Activated CD4-positive, alpha-beta T cell treated with anti-CD3 and anti-CD28 coated beads, Interleukin-2, amount 10 ng/mL, durations not matched to agents 7 days and 5 days (primary cell): ENCODE measurements around the gene ZFP36L1. TPM values are rescaled to one million over a fixed set of nuclear protein-coding genes. Genes with fewer than 3 reads are reported as not detected.

Experiments used
- CTCF ChIA-PET: fragments of 350-600 bp; sonication (Branson Sonifier 250); formaldehyde crosslinking; loops from one replicate; lab custom pipeline; 2021; ENCODE audit warnings: antibody characterized with exemption; lab: Charles Lee
- POLR2A ChIA-PET: fragments of 350-600 bp; sonication (Branson Sonifier 250); formaldehyde crosslinking; loops from one replicate; lab custom pipeline; 2021; ENCODE audit warnings: antibody characterized with exemption; lab: Charles Lee
- DNase-seq: peaks from one replicate; pipeline ENCODE4 v3.0.0-alpha.2; 2020
- H3K27ac Mint-ChIP-seq: one replicate; pipeline ENCODE4 v1.8.0; 2021; ENCODE audit warnings: mild to moderate bottlenecking, moderate library complexity, mixed read lengths
- H3K27me3 Mint-ChIP-seq: one replicate; pipeline ENCODE4 v1.8.0; 2021; ENCODE audit warnings: mixed read lengths
- H3K36me3 Mint-ChIP-seq: one replicate; pipeline ENCODE4 v1.8.0; 2021; ENCODE audit warnings: low read depth, mixed read lengths
- H3K4me1 Mint-ChIP-seq: one replicate; pipeline ENCODE4 v1.8.0; 2021; ENCODE audit warnings: mixed read lengths
- H3K4me3 Mint-ChIP-seq: one replicate; pipeline ENCODE4 v1.8.0; 2021; ENCODE audit warnings: mild to moderate bottlenecking, moderate library complexity, mixed read lengths
- H3K9me3 Mint-ChIP-seq: one replicate; pipeline ENCODE4 v1.8.0; 2021; ENCODE audit warnings: mixed read lengths
- total RNA-seq, 2 experiments: library from RNA; stranded (reverse); gene quantifications; one replicate each; pipeline ENCODE4 v1.2.3, GENCODE V29; 2021

ZFP36L1 gene
- total RNA-seq, 2 experiments from 2014 or later, result 81.7 to 82.2 TPM

- CTCF ChIA-PET, result interaction anchor here (0.9 to 1.0 kb wide), 2 partner anchors 12 to 26 kb away, joined by 3 read pairs; no protein-coding TSS in a partner anchor
These were observed 29.7 kb downstream of the ZFP36L1 start for GRCh38 chr14:68762953-68763764.

GRCh38 chr14:68761391-68761790 is 31.5 kb downstream of the ZFP36L1 start:
- peaks cover 23% of the 10 kb centered on the region for H3K4me1 Mint-ChIP-seq
- H3K27ac Mint-ChIP-seq, result no peak overlapping the region
- POLR2A ChIA-PET, result no interaction called here

More at GRCh38 chr14:68762953-68763764, 29.7 kb downstream of the ZFP36L1 start:
- DNase-seq, result no peak
- no peaks in the 10 kb centered on the region for H3K36me3 Mint-ChIP-seq
- H3K27me3 Mint-ChIP-seq, result peaks cover 2% of the 10 kb centered on the region
- POLR2A ChIA-PET, result no interaction called here
- peaks cover 14% of the 10 kb centered on the region for H3K4me1 Mint-ChIP-seq
- no peak overlapping the region for H3K27ac Mint-ChIP-seq
- no peaks in the 10 kb centered on the region for H3K9me3 Mint-ChIP-seq
- no peak overlapping the region for H3K4me3 Mint-ChIP-seq

GRCh38 chr14:68760761-68761160 is 32.1 kb downstream of the ZFP36L1 start:
- Mint-ChIP-seq H3K27ac (no peak overlapping the region), H3K4me3 (no peak overlapping the region), H3K4me1 (peaks cover 21% of the 10 kb centered on the region), H3K36me3 (no peaks in the 10 kb centered on the region), H3K27me3 (peaks cover 2% of the 10 kb centered on the region), H3K9me3 (no peaks in the 10 kb centered on the region)
- POLR2A ChIA-PET, result no interaction called here
- CTCF ChIA-PET, result interaction anchor here (0.8 to 1.6 kb wide), 5 partner anchors 9 to 28 kb away, joined by 3 to 6 read pairs (median 5); no protein-coding TSS in a partner anchor
- no peak for DNase-seq

More at GRCh38 chr14:68761391-68761790, 31.5 kb downstream of the ZFP36L1 start:
- H3K36me3 Mint-ChIP-seq, result no peaks in the 10 kb centered on the region
- DNase-seq, result no peak
- CTCF ChIA-PET, result interaction anchor here (1.0 to 1.6 kb wide), 3 partner anchors 12 to 18 kb away, joined by 3 to 5 read pairs (median 5); no protein-coding TSS in a partner anchor
- H3K9me3 Mint-ChIP-seq, result no peaks in the 10 kb centered on the region
- H3K27me3 Mint-ChIP-seq, result peaks cover 2% of the 10 kb centered on the region
- H3K4me3 Mint-ChIP-seq, result no peak overlapping the region

GRCh38 chr14:68759937-68760336 is 32.9 kb downstream of the ZFP36L1 start:
- DNase-seq, result no peak
- no peak overlapping the region for H3K27ac Mint-ChIP-seq
- no peak overlapping the region for H3K4me3 Mint-ChIP-seq
- no peaks in the 10 kb centered on the region for H3K36me3 Mint-ChIP-seq
- H3K9me3 Mint-ChIP-seq, result no peaks in the 10 kb centered on the region
- POLR2A ChIA-PET, result no interaction called here
- peaks cover 15% of the 10 kb centered on the region for H3K4me1 Mint-ChIP-seq
- peaks cover 2% of the 10 kb centered on the region for H3K27me3 Mint-ChIP-seq
- CTCF ChIA-PET, result interaction anchor here (0.8 to 1.6 kb wide), 4 partner anchors 10 to 27 kb away, joined by 3 to 6 read pairs (median 4); no protein-coding TSS in a partner anchor

- POLR2A ChIA-PET, result no interaction called here
- Mint-ChIP-seq H3K36me3 (no peaks in the 10 kb centered on the region), H3K4me3 (no peak overlapping the region), H3K27ac (no peak overlapping the region), H3K27me3 (peaks cover 2% of the 10 kb centered on the region), H3K9me3 (no peaks in the 10 kb centered on the region), H3K4me1 (peaks cover 11% of the 10 kb centered on the region)
- CTCF ChIA-PET, result interaction anchor here (1.0 to 1.2 kb wide), 2 partner anchors 18 to 25 kb away, joined by 3 read pairs; no protein-coding TSS in a partner anchor
- no peak for DNase-seq
These were observed 33.8 kb downstream of the ZFP36L1 start for GRCh38 chr14:68759017-68759560.

GRCh38 chr14:68758301-68758700 is 34.6 kb downstream of the ZFP36L1 start:
- DNase-seq, result no peak
- Mint-ChIP-seq H3K27me3 (peaks cover 2% of the 10 kb centered on the region), H3K4me3 (no peak overlapping the region), H3K27ac (no peak overlapping the region), H3K9me3 (no peaks in the 10 kb centered on the region), H3K4me1 (peaks cover 11% of the 10 kb centered on the region), H3K36me3 (no peaks in the 10 kb centered on the region)
- ChIA-PET POLR2A (no interaction called here), CTCF (interaction anchor here (1.2 to 1.3 kb wide), 2 partner anchors 14 to 17 kb away, joined by 3 read pairs; no protein-coding TSS in a partner anchor)

GRCh38 chr14:68757618-68758081 is 35.2 kb downstream of the ZFP36L1 start:
- H3K4me1 Mint-ChIP-seq, result peaks cover 11% of the 10 kb centered on the region
- no peak overlapping the region for H3K27ac Mint-ChIP-seq
- H3K27me3 Mint-ChIP-seq, result peaks cover 2% of the 10 kb centered on the region
- no peak for DNase-seq
- H3K36me3 Mint-ChIP-seq, result no peaks in the 10 kb centered on the region
- H3K9me3 Mint-ChIP-seq, result no peaks in the 10 kb centered on the region
- H3K4me3 Mint-ChIP-seq, result no peak overlapping the region
- ChIA-PET CTCF (interaction anchor here (1.0 to 1.9 kb wide), 4 partner anchors 7 to 18 kb away, joined by 3 to 7 read pairs (median 4); no protein-coding TSS in a partner anchor), POLR2A (no interaction called here)

- ChIA-PET CTCF (interaction anchor here (0.7 to 1.9 kb wide), 4 partner anchors 8 to 31 kb away, joined by 3 to 7 read pairs (median 4); no protein-coding TSS in a partner anchor), POLR2A (no interaction called here)
- no peak for DNase-seq
- H3K4me3 Mint-ChIP-seq, result no peak overlapping the region
- no peaks in the 10 kb centered on the region for H3K9me3 Mint-ChIP-seq
- peaks cover 11% of the 10 kb centered on the region for H3K4me1 Mint-ChIP-seq
- no peak overlapping the region for H3K27ac Mint-ChIP-seq
- H3K27me3 Mint-ChIP-seq, result peaks cover under 1% of the 10 kb centered on the region
- no peaks in the 10 kb centered on the region for H3K36me3 Mint-ChIP-seq
These were observed 36.1 kb downstream of the ZFP36L1 start for GRCh38 chr14:68756734-68757133.

GRCh38 chr14:68756000-68756481 is 36.8 kb downstream of the ZFP36L1 start:
- H3K36me3 Mint-ChIP-seq, result no peaks in the 10 kb centered on the region
- ChIA-PET POLR2A (no interaction called here), CTCF (interaction anchor here (1.3 to 1.9 kb wide), 2 partner anchors 9 to 144 kb away, joined by 4 read pairs; no protein-coding TSS in a partner anchor)
- DNase-seq, result no peak
- no peaks in the 10 kb centered on the region for H3K27me3 Mint-ChIP-seq
- no peak overlapping the region for H3K27ac Mint-ChIP-seq
- no peak overlapping the region for H3K4me3 Mint-ChIP-seq
- H3K4me1 Mint-ChIP-seq, result peaks cover 11% of the 10 kb centered on the region
- H3K9me3 Mint-ChIP-seq, result no peaks in the 10 kb centered on the region

GRCh38 chr14:68755016-68755353 is 37.9 kb downstream of the ZFP36L1 start:
- ChIA-PET CTCF (interaction anchor here (0.8 to 1.3 kb wide), 3 partner anchors 10 to 143 kb away, joined by 3 to 4 read pairs (median 3); no protein-coding TSS in a partner anchor), POLR2A (no interaction called here)
- Mint-ChIP-seq H3K9me3 (no peaks in the 10 kb centered on the region), H3K4me3 (no peak overlapping the region), H3K4me1 (peaks cover 11% of the 10 kb centered on the region), H3K27ac (no peak overlapping the region), H3K27me3 (no peaks in the 10 kb centered on the region), H3K36me3 (no peaks in the 10 kb centered on the region)
- no peak for DNase-seq

- CTCF ChIA-PET, result interaction anchor here (1.3 kb wide), 1 partner anchor 14 kb away, joined by 3 read pairs; no protein-coding TSS in a partner anchor
These were observed 39.2 kb downstream of the ZFP36L1 start for GRCh38 chr14:68753690-68754089.

GRCh38 chr14:68752271-68753006 is 40.4 kb downstream of the ZFP36L1 start:
- Mint-ChIP-seq H3K27me3 (no peaks in the 10 kb centered on the region), H3K4me3 (no peak overlapping the region), H3K9me3 (no peaks in the 10 kb centered on the region), H3K4me1 (peaks cover 4% of the 10 kb centered on the region), H3K36me3 (no peaks in the 10 kb centered on the region), H3K27ac (no peak overlapping the region)
- ChIA-PET CTCF (no interaction called here), POLR2A (no interaction called here)
- no peak for DNase-seq

More at GRCh38 chr14:68753690-68754089, 39.2 kb downstream of the ZFP36L1 start:
- no peaks in the 10 kb centered on the region for H3K9me3 Mint-ChIP-seq
- POLR2A ChIA-PET, result no interaction called here
- no peak overlapping the region for H3K27ac Mint-ChIP-seq
- DNase-seq, result no peak
- H3K27me3 Mint-ChIP-seq, result no peaks in the 10 kb centered on the region
- no peak overlapping the region for H3K4me3 Mint-ChIP-seq
- H3K36me3 Mint-ChIP-seq, result no peaks in the 10 kb centered on the region
- peaks cover 11% of the 10 kb centered on the region for H3K4me1 Mint-ChIP-seq
